ENCODE results near the gene C2orf80.
"Not testable (repeated sequence)": the region's sequence is repeated elsewhere in the genome, so short reads cannot be mapped to it uniquely, and the experiment has no call there.

C2orf80 gene

GRCh38 chr2:208130712-208131110, 59.1 kb downstream of the C2orf80 start:
- DNase-seq = no peak

- no peak for DNase-seq
Observed at GRCh38 chr2:208129744-208130711, 59.8 kb downstream of the C2orf80 start, which contains the start of gene CRYGC. TSS of gene CRYGC (minus strand) at chr2:208129828. CDS start at chr2:208129792, 36 bp downstream.

- DNase-seq = no peak
Observed at GRCh38 chr2:208128136-208128535, 61.7 kb downstream of the C2orf80 start.

- DNase-seq = no peak
Observed at GRCh38 chr2:208127090-208127489, 62.7 kb downstream of the C2orf80 start.

GRCh38 chr2:208125251-208125650, 64.6 kb downstream of the C2orf80 start:
- no peak for DNase-seq

GRCh38 chr2:208124013-208124715, 65.7 kb downstream of the C2orf80 start, which contains the start of gene CRYGD:
TSS of gene CRYGD (minus strand) at chr2:208124524. CDS start at chr2:208124473, 51 bp downstream.
- not testable (repeated sequence) for DNase-seq

GRCh38 chr2:208122248-208122647, 67.6 kb downstream of the C2orf80 start:
- no peak for DNase-seq

- DNase-seq = no peak
Observed at GRCh38 chr2:208118918-208119317, 70.9 kb downstream of the C2orf80 start.

- DNase-seq = not testable (repeated sequence)
Observed at GRCh38 chr2:208117390-208117789, 72.4 kb downstream of the C2orf80 start.
